ENCODE results near the gene UBE2N.
"Not testable (repeated sequence)": the region's sequence is repeated elsewhere in the genome, so short reads cannot be mapped to it uniquely, and the experiment has no call there.

The UBE2N gene

DNA sequence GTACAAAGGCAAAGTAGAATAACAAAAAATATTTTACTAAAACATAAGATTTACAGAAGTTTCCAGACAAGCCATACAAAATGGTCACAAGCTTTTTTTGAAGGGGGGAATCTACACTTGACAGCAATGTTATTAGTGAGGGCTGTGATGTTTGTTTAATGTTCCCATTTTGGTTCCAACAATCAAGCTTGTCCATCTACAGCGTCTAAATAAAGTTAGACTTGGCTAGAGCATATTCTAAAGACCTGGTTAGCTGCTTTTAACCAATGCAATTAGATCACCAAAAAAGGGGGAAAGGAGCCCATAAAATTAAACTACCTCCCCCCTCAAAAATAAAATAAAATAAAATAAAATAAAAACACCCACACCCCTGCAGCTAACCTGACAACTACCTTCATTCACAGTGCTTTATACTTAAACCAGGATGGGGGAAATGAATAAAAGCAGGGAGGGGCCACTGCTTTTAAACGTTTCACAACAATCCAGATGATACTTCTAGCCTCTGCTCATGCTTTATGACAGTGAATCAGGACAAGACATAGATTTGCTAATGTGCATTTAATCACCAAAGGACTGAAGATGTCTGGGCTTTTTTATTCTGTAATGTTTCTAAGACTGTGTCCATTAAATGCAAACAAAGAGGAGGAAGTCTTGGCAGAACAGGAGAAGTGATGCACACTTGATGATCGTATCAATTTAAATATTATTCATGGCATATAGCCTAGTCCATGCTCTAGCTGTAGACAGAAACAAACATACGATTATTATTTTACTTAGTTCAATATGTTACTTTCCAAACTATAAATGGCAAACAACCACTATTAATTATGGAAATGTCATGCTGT is 32.2 kb downstream of the UBE2N start:
- DNase-seq: not testable (repeated sequence)

DNA sequence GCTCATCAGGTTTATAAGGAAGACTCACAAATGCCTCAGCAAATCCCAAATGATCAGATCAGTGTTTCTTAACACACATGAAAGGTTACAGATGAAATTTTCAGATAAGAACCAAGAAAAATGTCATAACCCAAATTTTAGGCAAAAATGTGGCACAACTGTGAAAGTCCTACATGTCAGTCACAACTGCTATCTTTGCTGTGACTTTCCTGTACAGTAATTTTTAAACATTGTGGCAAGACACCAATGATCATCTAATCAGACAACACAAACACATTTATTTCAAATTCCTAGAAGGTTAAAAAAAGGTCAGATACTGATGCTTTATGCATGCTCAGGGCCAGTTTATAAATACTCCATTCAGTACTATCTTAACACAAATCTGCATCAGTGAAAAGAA is 32.9 kb downstream of the UBE2N start:
- DNase-seq: no peak

DNA sequence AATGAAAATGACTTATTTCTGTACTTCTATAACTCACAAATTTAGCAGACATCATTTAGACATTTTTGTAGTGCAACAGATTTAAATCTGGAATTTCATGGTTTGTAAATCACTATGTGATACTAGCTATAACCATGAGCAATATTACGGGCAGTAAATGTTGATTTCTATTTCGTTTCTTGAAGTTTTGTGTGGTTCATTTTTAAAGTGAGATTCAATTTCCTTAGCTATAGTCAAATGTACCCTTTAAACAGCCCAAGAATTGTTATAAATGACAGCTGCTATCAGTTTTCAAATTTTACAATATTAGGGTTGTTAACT is 33.8 kb downstream of the UBE2N start:
- no peak for DNase-seq

GRCh38 chr12:93407054-93407962 is 34.4 kb downstream of the UBE2N start:
- no peak for DNase-seq

DNA sequence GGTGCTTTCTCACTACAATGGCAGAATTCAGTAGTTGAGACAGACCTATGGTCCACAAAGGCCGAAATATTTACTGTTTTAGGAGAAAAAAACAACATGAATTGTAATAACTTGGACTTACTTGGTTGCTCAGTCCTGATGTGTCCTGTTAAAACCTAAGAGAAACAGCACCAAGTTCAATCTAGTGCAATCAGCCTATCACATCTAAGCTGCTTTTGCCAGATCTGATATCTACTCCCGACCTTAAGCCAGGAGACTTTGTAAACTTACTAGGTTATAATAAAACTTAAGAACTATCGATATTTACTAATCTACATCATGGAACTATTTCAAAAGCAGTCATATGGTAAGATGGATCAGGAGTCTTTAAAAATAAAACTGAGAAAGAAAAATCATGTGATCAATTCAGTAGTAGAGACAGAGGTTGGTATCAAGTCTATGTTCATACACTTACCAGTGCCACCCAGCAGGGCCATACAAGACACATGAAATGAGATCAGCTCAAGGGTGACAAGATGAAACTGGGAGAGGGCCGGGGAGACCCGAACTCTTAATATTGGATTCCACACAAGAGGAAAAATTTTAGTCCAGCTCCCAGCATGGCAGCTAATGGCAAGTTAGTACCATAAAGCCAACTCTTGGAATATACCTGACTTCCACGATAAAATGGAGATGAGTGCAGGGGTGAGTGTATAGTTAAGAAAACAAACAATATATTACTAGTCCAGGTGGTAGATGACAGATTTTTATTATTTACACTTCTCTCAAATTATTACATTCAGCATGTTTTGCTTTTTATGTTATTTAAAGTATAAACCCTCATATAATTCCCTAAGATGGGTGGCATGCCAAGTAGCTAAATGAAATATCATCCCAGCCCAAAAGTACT is 36.5 kb downstream of the UBE2N start:
- no peak for DNase-seq

DNA sequence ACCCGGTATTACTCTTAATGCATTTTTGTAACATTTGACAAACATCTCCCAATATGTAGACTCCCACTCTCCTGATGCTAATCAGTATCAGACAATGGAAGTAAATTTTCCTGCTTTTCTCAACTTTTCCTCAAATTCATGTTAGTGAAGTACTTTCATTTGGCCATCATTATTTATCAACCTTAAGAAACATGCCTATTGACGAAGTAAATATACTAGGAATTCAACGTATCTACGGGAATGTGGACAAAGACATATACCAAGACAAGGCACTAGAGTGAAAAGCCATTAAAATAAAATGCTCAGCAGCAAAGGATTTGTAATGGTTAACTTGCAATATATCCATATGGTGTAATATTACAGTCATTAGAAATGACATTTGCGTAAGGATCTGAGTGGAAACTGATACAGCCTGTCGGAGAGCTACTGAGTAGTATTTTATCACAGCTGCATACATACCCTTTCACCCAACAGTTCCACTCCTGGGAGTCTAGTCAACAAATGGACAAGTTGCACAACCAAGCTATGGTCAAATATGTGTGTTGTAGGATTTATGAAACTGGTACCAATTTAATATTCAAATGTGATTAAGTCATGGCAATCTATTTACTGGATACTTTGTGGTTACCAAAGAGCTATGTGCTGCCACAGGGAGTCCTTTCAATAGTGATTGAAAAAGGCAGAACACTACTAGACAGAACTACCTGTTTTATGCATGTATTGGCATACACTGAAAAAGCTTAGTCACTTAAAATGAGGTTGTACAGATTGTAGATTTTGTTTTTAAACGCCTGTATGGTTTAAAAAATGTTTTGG is 37.6 kb downstream of the UBE2N start:
- no peak for DNase-seq

GRCh38 chr12:93402333-93403311 is 39.1 kb downstream of the UBE2N start:
- no peak for DNase-seq

- DNase-seq: not testable (repeated sequence)
Observed at GRCh38 chr12:93399183-93399863, 42.4 kb downstream of the UBE2N start.

DNA sequence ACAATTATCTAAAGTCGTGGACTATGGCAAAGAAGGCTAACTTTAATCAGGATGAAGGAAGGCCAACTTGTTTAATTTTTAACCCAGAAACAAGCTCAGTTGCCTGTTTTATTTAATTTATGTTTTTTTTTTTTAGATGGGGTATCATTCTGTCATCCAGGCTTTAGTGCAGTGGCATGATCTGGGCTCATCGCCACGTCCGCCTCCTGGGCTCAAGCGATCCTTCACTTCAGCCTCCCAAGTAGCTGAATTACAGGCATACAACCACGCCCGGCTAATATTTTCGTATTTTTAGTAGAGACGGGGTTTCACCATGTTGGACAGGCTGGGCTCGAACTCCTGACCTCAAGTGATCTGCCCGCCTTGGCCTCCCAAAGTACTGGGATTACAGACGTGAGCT is 44.3 kb downstream of the UBE2N start:
- DNase-seq: no peak

- no peak for DNase-seq
Observed at GRCh38 chr12:93393425-93393824, 48.3 kb downstream of the UBE2N start.

DNA sequence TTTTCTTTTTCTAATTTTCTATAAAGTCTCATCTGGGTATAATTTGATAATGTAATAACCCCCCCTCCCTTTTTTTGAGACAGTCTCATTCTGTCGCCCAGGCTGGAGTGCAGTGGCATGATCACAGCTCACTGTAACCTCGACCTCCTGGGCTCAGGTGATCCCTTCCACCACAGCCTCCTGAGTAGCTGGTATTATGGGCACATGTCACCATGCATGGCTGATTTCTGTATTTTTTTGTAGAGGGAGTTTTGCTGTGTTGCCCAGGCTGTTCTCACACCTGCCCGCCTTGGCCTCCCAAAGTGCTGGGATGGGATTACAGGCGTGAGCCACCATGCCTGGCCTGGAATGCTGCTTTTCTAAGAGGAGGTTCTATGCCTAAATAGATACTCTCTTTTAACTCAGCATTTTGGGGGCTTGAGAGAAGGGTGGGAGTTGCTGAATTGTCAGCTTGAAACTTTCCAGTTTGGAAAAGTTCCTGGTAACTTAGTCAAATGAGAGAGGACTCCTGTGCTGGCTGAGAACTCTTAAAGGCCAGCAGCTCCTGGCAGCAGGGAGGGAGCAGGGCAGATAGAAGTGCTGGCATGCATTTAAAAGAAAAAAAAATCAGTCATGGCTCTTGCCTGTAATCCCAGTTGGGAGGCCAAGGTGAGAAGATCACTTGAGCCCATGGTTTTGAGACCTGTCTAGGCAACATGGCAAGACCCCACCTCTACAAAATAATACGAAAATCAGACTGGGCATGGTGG is 51.0 kb downstream of the UBE2N start:
- DNase-seq: no peak

- DNase-seq: no peak
Observed at GRCh38 chr12:93390031-93390430, 51.7 kb downstream of the UBE2N start.

DNA sequence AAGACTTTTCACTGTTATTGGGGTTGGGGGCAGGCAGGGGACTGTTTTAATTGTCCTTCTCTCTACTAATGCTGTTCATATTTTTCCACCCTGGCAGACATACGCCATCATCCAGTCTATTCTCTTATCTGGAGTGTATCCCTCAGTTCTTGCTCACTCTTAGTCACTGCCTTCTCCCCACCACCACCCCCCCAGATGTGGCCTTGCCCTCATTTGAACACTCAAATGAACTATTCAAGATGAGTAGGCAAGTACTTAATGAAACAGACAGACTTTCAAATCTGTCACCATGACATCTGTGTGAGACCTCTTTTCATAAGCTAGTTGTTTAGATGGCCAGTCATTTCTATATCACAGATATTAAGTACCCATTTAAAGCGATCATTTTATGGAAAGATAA is 54.0 kb downstream of the UBE2N start:
- no peak for DNase-seq

GRCh38 chr12:93381976-93382437 is 59.7 kb downstream of the UBE2N start:
- DNase-seq: not testable (repeated sequence)

- peak in 1 of 2 experiments; percentile 22 for DNase-seq
Observed at GRCh38 chr12:93381161-93381975, 60.4 kb downstream of the UBE2N start.

GRCh38 chr12:93380480-93381121 is 61.1 kb downstream of the UBE2N start:
- DNase-seq: peak in 1 of 2 experiments; percentile 61

GRCh38 chr12:93379981-93380361 is 61.8 kb downstream of the UBE2N start:
- DNase-seq: no peak
